Renal cortex interstitium (tissue), 11 donors: Measurements from ENCODE around the gene IGIP. TPM values are rescaled to one million over a fixed set of nuclear protein-coding genes. Genes with fewer than 3 reads are reported as not detected.
A peak's percentile ranks its signal among the peaks of the same experiment; 100 is the strongest.

Experiments
- DNase-seq, 11 donors: peaks; one replicate each; pipeline ENCODE4 v3.0.0-alpha.2; 2013; ENCODE audit warnings: low read depth in 9 of 11, low spot score in 4 of 11; ENCODE audit errors: extremely low read depth in 1 of 11
- polyA plus RNA-seq, 3 donors: library from polyadenylated mRNA; unstranded; fragments of 120-200 nt; gene quantifications; one replicate each; pipeline ENCODE4 v1.2.1, GENCODE V29; 2013; ENCODE audit not compliant: insufficient read length in 3 of 3

The IGIP gene
- polyA plus RNA-seq, 3 donors, result 5.9 to 8.4 (median 6.8) TPM

GRCh38 chr5:140109018-140109758 is 16.5 kb upstream of the IGIP start:
- no peak for DNase-seq

- peak in 1 of 11 donors; percentile 25 for DNase-seq
These were observed 15.7 kb upstream of the IGIP start for GRCh38 chr5:140109759-140110645.

GRCh38 chr5:140110646-140110957 is 15.1 kb upstream of the IGIP start:
- DNase-seq, result peak in 1 of 11 donors; percentile 15

- DNase-seq, result no peak
These were observed 14.5 kb upstream of the IGIP start for GRCh38 chr5:140111011-140111858.

- DNase-seq, result no peak
These were observed 13.7 kb upstream of the IGIP start for GRCh38 chr5:140111859-140112551.

GRCh38 chr5:140112685-140113179 is 13.0 kb upstream of the IGIP start:
- DNase-seq, result no peak

- DNase-seq, result no peak
These were observed 12.5 kb upstream of the IGIP start for GRCh38 chr5:140113180-140113698.

- DNase-seq, result peak in 10 of 11 donors; percentile 80 to 94 (median 90)
These were observed 12.0 kb upstream of the IGIP start, which contains the start of gene PURA for GRCh38 chr5:140113699-140114263. Gene PURA (plus strand): TSS chr5:140114109. CDS start chr5:140114182, 73 bp downstream.

- DNase-seq, result peak in 4 of 11 donors; percentile 45 to 58 (median 52)
These were observed 11.2 kb upstream of the IGIP start for GRCh38 chr5:140114341-140115185.

- DNase-seq, result no peak
These were observed 10.6 kb upstream of the IGIP start for GRCh38 chr5:140115186-140115500.

- DNase-seq, result no peak
These were observed 9.0 kb upstream of the IGIP start for GRCh38 chr5:140116716-140117115.

GRCh38 chr5:140117523-140117922 is 8.2 kb upstream of the IGIP start:
- no peak for DNase-seq

- peak in 1 of 11 donors; percentile 5 for DNase-seq
These were observed 7.3 kb upstream of the IGIP start for GRCh38 chr5:140118302-140118936.

- no peak for DNase-seq
These were observed 727 bp downstream of the IGIP start for GRCh38 chr5:140126315-140127012.

- no peak for DNase-seq
These were observed 2.6 kb downstream of the IGIP start for GRCh38 chr5:140128376-140128775.
